ENCODE measurements around the gene CCDC197.

Gene CCDC197

GRCh38 chr14:93980456-93981201, 16.5 kb upstream of the CCDC197 start:
- no peak for DNase-seq

GRCh38 chr14:93981316-93982229, 15.5 kb upstream of the CCDC197 start:
- DNase-seq: no peak

GRCh38 chr14:93982230-93983007, 14.7 kb upstream of the CCDC197 start:
- no peak for DNase-seq

GRCh38 chr14:93984070-93984469, 13.0 kb upstream of the CCDC197 start:
- no peak for DNase-seq

- DNase-seq: no peak
Observed at GRCh38 chr14:93984987-93985410, 12.1 kb upstream of the CCDC197 start.

- no peak for DNase-seq
Observed at GRCh38 chr14:93986955-93987354, 10.1 kb upstream of the CCDC197 start.

GRCh38 chr14:93987376-93987775, 9.7 kb upstream of the CCDC197 start:
- DNase-seq: no peak

- no peak for DNase-seq
Observed at GRCh38 chr14:93987815-93988476, 9.2 kb upstream of the CCDC197 start.

- no peak for DNase-seq
Observed at GRCh38 chr14:93989939-93990338, 7.2 kb upstream of the CCDC197 start.

- no peak for DNase-seq
Observed at GRCh38 chr14:93991212-93991611, 5.9 kb upstream of the CCDC197 start.

GRCh38 chr14:93991649-93992048, 5.5 kb upstream of the CCDC197 start:
- no peak for DNase-seq

- no peak for DNase-seq
Observed at GRCh38 chr14:93993382-93993781, 3.7 kb upstream of the CCDC197 start.

- DNase-seq: peak; percentile 55 to 75
Observed at GRCh38 chr14:93994919-93995682, 2.0 kb upstream of the CCDC197 start.

- DNase-seq: no peak
Observed at GRCh38 chr14:93996130-93996695, 888 bp upstream of the CCDC197 start.

- no peak for DNase-seq
Observed at GRCh38 chr14:93997916-93998870, 1.1 kb downstream of the CCDC197 start.

GRCh38 chr14:93998871-93999403, 1.8 kb downstream of the CCDC197 start:
- DNase-seq: no peak

- DNase-seq: no peak
Observed at GRCh38 chr14:93999573-93999972, 2.5 kb downstream of the CCDC197 start.

- no peak for DNase-seq
Observed at GRCh38 chr14:94000267-94000666, 3.2 kb downstream of the CCDC197 start.

- DNase-seq: no peak
Observed at GRCh38 chr14:94001016-94001415, 3.9 kb downstream of the CCDC197 start.

All from stimulated activated CD4-positive, alpha-beta T cell treated with anti-CD3 and anti-CD28 coated beads, Interleukin-4, amount 100 ng/mL, for 4 hours (primary cell).